ENCODE data around the gene DHRS2. TPM values are rescaled to one million over a fixed set of nuclear protein-coding genes. Genes with fewer than 3 reads are reported as not detected.

Gene DHRS2
- total and polyA plus RNA-seq, 2 of the 13 experiments (the other 11 are each of a cell fraction or from before 2014, with no cell fraction given) = 1,621 to 3,021 TPM

DNA sequence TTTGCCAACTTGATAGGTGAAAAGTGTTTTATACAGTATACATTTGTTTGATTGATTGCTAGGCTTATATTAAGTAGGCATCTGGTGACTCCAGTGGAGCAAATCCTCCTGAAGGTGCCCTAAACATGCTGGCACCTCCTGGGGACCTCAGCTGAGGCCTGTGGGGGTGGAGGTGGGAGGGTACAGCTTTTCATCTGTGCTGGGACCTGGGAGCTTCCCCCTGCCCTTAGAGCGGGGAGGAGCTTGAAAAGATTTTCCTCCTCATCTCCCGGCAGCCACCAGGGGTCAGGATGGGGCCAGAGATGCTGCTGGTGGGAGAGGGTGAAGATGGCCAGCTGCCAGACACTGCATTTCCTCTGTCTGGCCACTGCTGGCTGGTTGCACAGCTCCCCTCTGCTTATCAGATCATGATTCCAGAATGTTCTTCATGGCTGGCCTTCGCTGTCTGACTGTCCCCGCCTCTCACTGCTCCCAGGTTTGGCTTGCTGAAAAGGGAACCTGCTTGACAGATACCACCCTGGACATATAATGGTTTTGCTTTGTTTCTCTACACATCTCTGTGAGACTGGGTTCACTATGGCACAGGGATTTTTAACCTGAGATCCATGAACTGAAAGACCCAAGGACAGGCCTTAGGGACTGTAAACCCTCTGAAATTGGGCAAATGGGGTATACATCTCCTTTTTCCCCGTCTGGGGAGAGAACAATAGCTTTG is 47.1 kb upstream of the DHRS2 start (continued):
- TF ChIP-seq, protein P1, sequence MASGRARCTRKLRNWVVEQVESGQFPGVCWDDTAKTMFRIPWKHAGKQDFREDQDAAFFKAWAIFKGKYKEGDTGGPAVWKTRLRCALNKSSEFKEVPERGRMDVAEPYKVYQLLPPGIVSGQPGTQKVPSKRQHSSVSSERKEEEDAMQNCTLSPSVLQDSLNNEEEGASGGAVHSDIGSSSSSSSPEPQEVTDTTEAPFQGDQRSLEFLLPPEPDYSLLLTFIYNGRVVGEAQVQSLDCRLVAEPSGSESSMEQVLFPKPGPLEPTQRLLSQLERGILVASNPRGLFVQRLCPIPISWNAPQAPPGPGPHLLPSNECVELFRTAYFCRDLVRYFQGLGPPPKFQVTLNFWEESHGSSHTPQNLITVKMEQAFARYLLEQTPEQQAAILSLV (CRISPR knock-in tag; IDR thresholded peaks at IDR 0.05; ENCODE audit: borderline replicate concordance) = peak; percentile 98
- TF ChIP-seq RNF2 (conservative IDR thresholded peaks at IDR 0.05; ENCODE audit: low read depth) = 0 out of 2 replicates have a peak, but pooled peaks have one; percentile 79
- TF ChIP-seq PLRG1 (conservative IDR thresholded peaks at IDR 0.05) = no peak
- TF ChIP-seq, protein P2, sequence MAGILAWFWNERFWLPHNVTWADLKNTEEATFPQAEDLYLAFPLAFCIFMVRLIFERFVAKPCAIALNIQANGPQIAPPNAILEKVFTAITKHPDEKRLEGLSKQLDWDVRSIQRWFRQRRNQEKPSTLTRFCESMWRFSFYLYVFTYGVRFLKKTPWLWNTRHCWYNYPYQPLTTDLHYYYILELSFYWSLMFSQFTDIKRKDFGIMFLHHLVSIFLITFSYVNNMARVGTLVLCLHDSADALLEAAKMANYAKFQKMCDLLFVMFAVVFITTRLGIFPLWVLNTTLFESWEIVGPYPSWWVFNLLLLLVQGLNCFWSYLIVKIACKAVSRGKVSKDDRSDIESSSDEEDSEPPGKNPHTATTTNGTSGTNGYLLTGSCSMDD (CRISPR knock-in tag; IDR thresholded peaks at IDR 0.05) = no peak
- peak; percentile 71 for TF ChIP-seq ZNF136 (CRISPR knock-in tag; IDR thresholded peaks at IDR 0.05; ENCODE audit: low read depth)
- peak; percentile 97 for TF ChIP-seq SSRP1 (CRISPR knock-in tag; IDR thresholded peaks at IDR 0.05)
- no peak for TF ChIP-seq ZNF496 (CRISPR knock-in tag; IDR thresholded peaks at IDR 0.05; ENCODE audit: insufficient replicate concordance)
- TF ChIP-seq ZNF766 (CRISPR knock-in tag; IDR thresholded peaks at IDR 0.05; ENCODE audit: borderline replicate concordance) = peak; percentile 92; the same call in 1 of the 2 replicates
- TF ChIP-seq EHMT2 (IDR thresholded peaks at IDR 0.05; ENCODE audit: borderline replicate concordance, low read depth, low read length) = no peak; the same call in 1 of the 2 replicates
- no peak for TF ChIP-seq CBX2 (IDR thresholded peaks at IDR 0.05; ENCODE audit: low read depth, low read length)
- TF ChIP-seq CBX2 (CRISPR knock-in tag; IDR thresholded peaks at IDR 0.05; ENCODE audit: low read depth) = no peak
- peak; percentile 88 for TF ChIP-seq ZNF883 (CRISPR knock-in tag; IDR thresholded peaks at IDR 0.05; ENCODE audit: not compliant biosample characterization)
- TF ChIP-seq, protein P3, sequence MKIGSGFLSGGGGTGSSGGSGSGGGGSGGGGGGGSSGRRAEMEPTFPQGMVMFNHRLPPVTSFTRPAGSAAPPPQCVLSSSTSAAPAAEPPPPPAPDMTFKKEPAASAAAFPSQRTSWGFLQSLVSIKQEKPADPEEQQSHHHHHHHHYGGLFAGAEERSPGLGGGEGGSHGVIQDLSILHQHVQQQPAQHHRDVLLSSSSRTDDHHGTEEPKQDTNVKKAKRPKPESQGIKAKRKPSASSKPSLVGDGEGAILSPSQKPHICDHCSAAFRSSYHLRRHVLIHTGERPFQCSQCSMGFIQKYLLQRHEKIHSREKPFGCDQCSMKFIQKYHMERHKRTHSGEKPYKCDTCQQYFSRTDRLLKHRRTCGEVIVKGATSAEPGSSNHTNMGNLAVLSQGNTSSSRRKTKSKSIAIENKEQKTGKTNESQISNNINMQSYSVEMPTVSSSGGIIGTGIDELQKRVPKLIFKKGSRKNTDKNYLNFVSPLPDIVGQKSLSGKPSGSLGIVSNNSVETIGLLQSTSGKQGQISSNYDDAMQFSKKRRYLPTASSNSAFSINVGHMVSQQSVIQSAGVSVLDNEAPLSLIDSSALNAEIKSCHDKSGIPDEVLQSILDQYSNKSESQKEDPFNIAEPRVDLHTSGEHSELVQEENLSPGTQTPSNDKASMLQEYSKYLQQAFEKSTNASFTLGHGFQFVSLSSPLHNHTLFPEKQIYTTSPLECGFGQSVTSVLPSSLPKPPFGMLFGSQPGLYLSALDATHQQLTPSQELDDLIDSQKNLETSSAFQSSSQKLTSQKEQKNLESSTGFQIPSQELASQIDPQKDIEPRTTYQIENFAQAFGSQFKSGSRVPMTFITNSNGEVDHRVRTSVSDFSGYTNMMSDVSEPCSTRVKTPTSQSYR (CRISPR knock-in tag; IDR thresholded peaks at IDR 0.05; ENCODE audit: borderline replicate concordance) = peak; percentile 59; the same call in 1 of the 2 replicates
- TF ChIP-seq ZFP37 (CRISPR knock-in tag; IDR thresholded peaks at IDR 0.05; ENCODE audit: borderline replicate concordance) = no peak
- no peak for TF ChIP-seq ZNF207 (IDR thresholded peaks at IDR 0.05; ENCODE audit: borderline replicate concordance)
- TF ChIP-seq ZNF850 (CRISPR knock-in tag; conservative IDR thresholded peaks at IDR 0.05) = no peak
- TF ChIP-seq CC2D1A (CRISPR knock-in tag; IDR thresholded peaks at IDR 0.05) = 0 out of 2 replicates have a peak, but pooled peaks have one; percentile 30
- TF ChIP-seq, protein P4, sequence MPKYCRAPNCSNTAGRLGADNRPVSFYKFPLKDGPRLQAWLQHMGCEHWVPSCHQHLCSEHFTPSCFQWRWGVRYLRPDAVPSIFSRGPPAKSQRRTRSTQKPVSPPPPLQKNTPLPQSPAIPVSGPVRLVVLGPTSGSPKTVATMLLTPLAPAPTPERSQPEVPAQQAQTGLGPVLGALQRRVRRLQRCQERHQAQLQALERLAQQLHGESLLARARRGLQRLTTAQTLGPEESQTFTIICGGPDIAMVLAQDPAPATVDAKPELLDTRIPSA (CRISPR knock-in tag; IDR thresholded peaks at IDR 0.05; ENCODE audit: borderline replicate concordance) = no peak
- TF ChIP-seq SAFB2 (CRISPR knock-in tag; IDR thresholded peaks at IDR 0.05; ENCODE audit: borderline replicate concordance, low read depth) = peak; percentile 96
- TF ChIP-seq ZNF83 (CRISPR knock-in tag; IDR thresholded peaks at IDR 0.05; ENCODE audit: borderline replicate concordance) = peak; percentile 94; the same call in 1 of the 2 replicates
- TF ChIP-seq, protein P5, sequence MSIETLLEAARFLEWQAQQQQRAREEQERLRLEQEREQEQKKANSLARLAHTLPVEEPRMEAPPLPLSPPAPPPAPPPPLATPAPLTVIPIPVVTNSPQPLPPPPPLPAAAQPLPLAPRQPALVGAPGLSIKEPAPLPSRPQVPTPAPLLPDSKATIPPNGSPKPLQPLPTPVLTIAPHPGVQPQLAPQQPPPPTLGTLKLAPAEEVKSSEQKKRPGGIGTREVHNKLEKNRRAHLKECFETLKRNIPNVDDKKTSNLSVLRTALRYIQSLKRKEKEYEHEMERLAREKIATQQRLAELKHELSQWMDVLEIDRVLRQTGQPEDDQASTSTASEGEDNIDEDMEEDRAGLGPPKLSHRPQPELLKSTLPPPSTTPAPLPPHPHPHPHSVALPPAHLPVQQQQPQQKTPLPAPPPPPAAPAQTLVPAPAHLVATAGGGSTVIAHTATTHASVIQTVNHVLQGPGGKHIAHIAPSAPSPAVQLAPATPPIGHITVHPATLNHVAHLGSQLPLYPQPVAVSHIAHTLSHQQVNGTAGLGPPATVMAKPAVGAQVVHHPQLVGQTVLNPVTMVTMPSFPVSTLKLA (IDR thresholded peaks at IDR 0.05) = no peak
- TF ChIP-seq FOSL1 (CRISPR knock-in tag; IDR thresholded peaks at IDR 0.05; ENCODE audit: borderline replicate concordance) = no peak

All from HepG2 (cell line).